GM21390 (cell line): ENCODE data around the gene USP14.

ENCODE experiments used
- ATAC-seq: cut with Tn5 transposase; IDR thresholded peaks from one replicate; pipeline ENCODE4 v1.9.1; 2021; ENCODE audit not compliant: unreplicated experiment

The USP14 gene

GRCh38 chr18:159037-159652 is 788 bp downstream of the USP14 start:
- no peak for ATAC-seq

GRCh38 chr18:159933-160332 is 1.6 kb downstream of the USP14 start:
- ATAC-seq, result no peak

DNA sequence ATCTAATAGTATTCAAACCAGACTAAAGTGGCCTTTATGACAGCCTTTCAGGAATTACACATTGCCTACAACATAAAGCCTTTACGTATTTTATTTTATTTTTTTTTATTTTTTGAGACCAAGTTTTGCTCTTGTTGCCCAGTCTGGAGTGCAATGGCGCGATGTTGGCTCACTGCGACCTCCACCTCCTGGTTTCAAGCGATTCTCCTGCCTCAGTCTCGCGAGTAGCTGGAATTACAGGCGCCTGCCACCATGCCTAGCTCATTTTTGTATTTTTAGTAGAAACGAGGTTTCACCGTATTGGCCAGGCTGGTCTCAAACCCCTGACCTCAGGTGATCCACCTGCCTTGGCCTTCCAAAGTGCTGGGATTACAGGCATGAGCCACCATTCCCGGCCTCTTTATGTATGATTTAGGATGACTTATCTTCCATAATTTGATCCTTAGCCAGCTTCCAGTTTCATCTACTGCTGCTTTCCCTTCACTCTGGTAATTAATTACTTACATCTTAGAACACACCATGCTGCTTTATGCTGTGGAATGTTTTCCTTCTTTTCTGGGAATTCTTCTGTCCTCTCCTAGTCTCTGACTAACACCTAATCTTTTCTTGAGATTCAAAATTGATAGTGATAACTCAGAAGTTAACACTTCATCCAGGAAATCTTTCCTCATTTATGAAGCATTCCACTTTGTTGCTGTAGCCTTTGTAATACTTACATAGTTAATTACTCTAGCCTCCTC is 2.6 kb downstream of the USP14 start:
- ATAC-seq, result no peak

DNA sequence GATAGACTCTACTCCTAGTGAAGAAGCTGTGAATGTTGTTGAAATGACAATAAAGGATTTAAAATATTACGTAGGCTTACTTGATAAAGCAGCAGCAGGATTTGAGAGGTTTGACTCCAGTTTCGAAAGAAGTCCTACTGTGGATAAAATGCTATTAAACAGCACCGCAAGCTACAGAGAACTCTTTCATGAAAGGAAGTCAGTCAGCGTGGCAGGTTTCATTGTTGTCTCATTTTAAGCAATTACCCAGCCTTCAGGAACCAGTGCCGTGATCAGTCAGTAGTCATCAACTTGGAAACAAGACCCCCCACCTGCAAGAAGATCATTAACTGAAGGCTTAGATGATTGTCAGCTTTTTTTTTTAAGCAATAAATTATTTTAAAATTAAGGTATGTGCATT is 14.0 kb downstream of the USP14 start:
- no peak for ATAC-seq

DNA sequence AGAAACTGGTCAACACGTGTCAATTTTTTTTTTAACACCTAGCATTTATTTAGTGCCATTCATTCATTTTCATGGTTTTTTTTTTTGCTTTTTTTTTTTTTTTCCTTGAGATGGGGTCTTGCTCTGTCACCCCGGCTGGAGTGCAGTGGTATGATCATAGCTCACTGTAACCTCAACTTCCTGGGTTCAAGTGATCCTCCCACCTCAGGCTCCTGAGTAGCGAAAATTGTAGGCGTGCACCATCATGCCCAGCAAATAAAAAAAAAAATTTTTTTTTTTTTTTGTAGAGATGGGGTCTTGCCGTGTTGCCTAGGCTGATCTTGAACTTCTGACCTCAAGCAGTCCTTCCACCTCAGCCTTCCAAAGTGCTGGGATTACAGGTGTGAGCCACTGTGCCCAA is 21.1 kb downstream of the USP14 start:
- no peak for ATAC-seq

DNA sequence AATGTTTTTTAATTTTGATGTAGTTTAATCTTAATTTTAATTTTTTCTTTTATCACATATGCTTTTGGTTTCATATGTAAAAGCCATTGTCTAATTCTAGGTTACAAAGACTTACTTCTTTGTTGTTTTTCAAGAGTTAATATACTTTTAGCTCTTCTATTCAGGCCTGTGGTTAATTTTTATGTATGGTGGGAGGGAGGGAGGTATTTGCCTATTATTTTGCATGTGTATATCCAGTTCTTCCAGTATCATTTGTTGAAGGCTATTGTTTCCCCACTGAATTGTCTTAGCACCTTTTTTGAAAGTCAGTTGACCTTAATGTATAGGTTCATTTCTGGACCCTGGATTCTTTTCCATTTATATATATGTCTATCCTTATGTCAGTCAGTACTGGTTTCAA is 23.4 kb downstream of the USP14 start:
- ATAC-seq, result no peak

- no peak for ATAC-seq
These were observed 25.4 kb downstream of the USP14 start for GRCh38 chr18:183769-184168.

GRCh38 chr18:189254-189653 is 30.9 kb downstream of the USP14 start:
- no peak for ATAC-seq

- no peak for ATAC-seq
These were observed 33.4 kb downstream of the USP14 start for GRCh38 chr18:191725-192124.

DNA sequence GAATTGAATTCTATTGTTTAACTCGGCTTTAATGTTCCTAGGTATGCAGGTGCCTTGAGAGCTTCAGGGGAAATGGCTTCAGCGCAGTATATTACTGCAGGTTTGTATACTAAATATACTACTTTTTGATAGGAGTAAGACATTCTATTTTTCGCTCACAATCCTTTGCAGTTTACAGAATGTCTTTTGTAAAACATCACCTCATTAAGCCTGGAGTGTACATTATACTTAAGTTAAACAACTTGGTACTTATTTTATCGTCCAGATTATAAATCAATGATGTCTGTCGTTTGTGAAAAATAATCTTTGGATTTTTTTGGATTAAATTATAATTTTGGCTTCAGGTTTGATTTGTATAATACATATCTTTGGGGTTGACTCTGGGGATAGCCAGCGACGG is 34.4 kb downstream of the USP14 start:
- no peak for ATAC-seq

- ATAC-seq, result no peak
These were observed 37.3 kb downstream of the USP14 start for GRCh38 chr18:195651-196050.

- no peak for ATAC-seq
These were observed 40.9 kb downstream of the USP14 start for GRCh38 chr18:199214-199613.

DNA sequence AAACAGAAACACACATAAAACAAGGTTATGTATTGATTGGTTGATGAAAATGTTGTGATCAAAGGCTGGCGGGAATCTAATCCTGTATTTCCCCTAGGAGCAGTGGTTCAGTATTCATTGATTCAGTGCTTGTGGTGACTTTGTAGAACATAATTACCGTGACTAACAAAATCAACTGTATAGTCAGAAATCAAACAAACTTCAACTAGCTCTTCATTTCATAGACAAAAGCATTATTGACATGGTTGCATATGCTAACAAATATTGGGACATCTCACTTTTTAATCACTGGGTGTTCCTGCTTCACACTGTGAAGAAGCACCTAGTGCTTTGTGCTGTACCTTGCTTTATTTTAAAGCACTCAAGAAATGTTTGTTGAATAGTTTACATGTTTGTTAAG is 41.4 kb downstream of the USP14 start:
- ATAC-seq, result no peak

DNA sequence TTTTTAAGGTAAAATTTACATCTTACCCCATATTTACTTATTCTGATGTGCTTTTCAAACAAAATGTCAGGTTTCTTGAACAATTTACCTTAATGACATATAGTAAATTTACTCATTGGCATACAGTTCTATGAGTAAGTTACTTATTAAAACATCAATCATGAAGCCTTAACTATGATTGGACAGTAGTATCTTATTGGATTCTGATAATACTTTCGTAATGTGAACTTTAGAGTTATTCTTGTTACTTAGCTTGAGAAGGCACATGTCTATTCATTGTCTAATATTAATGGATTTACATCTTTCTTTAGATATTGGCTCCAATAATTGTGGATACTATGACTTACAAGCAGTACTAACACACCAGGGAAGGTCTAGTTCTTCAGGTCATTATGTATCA is 51.7 kb downstream of the USP14 start:
- ATAC-seq, result no peak

DNA sequence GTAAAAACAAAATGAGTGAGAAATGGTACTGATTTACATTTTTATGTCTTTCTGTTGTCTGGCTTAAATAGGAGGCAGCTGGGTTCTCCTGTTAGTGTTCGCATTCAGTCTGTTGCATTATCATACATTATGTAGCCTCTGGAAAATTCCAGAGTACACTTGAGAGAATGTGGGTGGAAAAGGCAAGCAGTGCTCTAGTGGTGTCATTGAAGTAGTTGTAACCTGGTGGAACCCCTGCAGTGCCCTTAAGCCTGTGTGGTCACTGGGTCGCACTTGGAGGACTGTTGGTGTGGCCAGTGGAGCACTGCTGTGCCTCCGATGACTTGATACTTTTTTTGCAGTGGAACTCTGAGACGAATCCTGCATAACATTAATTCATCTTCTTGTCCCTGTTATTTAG is 52.4 kb downstream of the USP14 start:
- no peak for ATAC-seq

GRCh38 chr18:211582-211981 is 53.2 kb downstream of the USP14 start:
- ATAC-seq, result no peak

GRCh38 chr18:212780-213179 is 54.4 kb downstream of the USP14 start:
- ATAC-seq, result no peak

- ATAC-seq, result no peak
These were observed 55.1 kb downstream of the USP14 start for GRCh38 chr18:213505-213904.

DNA sequence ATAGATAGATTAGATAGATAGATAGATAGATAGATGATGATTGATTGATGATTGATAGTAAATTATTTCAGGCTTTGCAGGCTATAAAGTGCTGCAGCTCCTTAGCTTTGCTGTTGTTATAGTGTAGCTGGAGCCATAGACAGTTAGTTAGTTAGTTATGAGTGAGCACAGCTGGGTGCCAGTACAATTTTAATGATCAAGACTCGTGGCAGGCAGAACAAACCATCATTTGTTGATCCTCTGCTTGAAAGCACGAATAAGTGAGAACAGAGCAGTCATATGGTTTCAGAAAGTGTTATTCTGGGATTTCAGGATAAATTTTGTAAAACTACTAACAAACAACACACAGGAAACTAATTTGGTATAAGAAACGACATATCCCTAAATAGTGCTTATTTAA is 55.6 kb downstream of the USP14 start:
- no peak for ATAC-seq

GRCh38 chr18:215448-216010 is 57.2 kb downstream of the USP14 start:
- no peak for ATAC-seq

DNA sequence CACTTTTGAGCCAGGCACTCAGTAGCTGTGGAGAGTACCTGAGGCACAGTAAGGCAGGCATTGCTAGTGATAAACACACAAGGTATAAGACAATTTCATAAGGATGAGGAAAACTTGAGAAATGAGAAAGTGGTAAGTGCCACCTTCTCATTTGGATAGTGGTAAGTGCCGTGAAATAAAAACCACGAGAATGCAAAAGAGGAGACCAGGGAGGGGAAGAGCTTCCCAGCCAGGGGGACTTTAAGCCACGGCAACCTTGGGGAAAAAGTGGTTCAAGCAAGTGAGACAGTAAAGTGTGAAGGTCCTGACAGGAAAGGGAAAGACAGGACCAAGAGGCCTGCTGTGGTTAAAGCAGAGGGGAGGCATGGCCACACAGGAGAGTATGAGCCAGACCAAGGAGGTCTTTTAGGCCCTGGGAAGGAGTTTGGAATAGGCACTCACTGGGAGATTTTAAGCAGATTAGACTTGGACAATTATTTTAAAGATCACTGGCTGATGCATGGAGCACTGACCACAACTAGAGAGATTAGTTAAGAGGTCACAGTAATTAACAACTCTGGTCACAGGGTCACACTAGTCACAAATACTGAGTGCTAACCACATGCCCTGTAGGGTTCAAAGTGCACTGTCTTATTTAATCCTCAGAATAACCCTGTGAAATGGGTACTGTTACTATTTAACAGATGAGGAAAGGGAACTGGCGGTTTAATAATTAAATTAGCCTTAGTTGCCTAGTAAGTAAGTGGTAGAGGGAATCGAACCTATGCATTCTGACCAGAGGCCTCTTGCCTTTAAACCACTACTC is 59.4 kb downstream of the USP14 start:
- ATAC-seq, result no peak

GRCh38 chr18:220708-221107 is 62.4 kb downstream of the USP14 start:
- no peak for ATAC-seq
